ENCODE results near the gene CHD9NB.
"Not testable (repeated sequence)": the region's sequence is repeated elsewhere in the genome, so short reads cannot be mapped to it uniquely, and the experiment has no call there.

The CHD9NB gene

GRCh38 chr16:53056392-53056881, 3.7 kb upstream of the CHD9NB start:
- DNase-seq (ENCODE audit: low read depth) = no peak

- DNase-seq (ENCODE audit: low read depth) = peak; percentile 56
Observed at GRCh38 chr16:53055541-53056391, 3.1 kb upstream of the CHD9NB start.

- peak; percentile 80 for DNase-seq (ENCODE audit: low read depth)
Observed at GRCh38 chr16:53054670-53055485, 2.2 kb upstream of the CHD9NB start, which contains the start of gene CHD9. TSS of gene CHD9 (plus strand) at chr16:53054991. CDS start at chr16:53156090, 101,099 bp downstream.

- no peak for DNase-seq (ENCODE audit: low read depth)
Observed at GRCh38 chr16:53053967-53054669, 1.4 kb upstream of the CHD9NB start.

GRCh38 chr16:53051255-53051654, 1.4 kb downstream of the CHD9NB start:
- not testable (repeated sequence) for DNase-seq (ENCODE audit: low read depth)

- no peak for DNase-seq (ENCODE audit: low read depth)
Observed at GRCh38 chr16:53048139-53048915, 4.4 kb downstream of the CHD9NB start.

GRCh38 chr16:53047515-53047914, 5.2 kb downstream of the CHD9NB start:
- not testable (repeated sequence) for DNase-seq (ENCODE audit: low read depth)

- DNase-seq (ENCODE audit: low read depth) = no peak
Observed at GRCh38 chr16:53045341-53046220, 7.1 kb downstream of the CHD9NB start.

GRCh38 chr16:53043986-53044601, 8.6 kb downstream of the CHD9NB start:
- DNase-seq (ENCODE audit: low read depth) = no peak

GRCh38 chr16:53043428-53043831, 9.3 kb downstream of the CHD9NB start:
- no peak for DNase-seq (ENCODE audit: low read depth)

- no peak for DNase-seq (ENCODE audit: low read depth)
Observed at GRCh38 chr16:53042235-53042701, 10.4 kb downstream of the CHD9NB start.

GRCh38 chr16:53041320-53042051, 11.2 kb downstream of the CHD9NB start:
- DNase-seq (ENCODE audit: low read depth) = peak; percentile 62

- DNase-seq (ENCODE audit: low read depth) = no peak
Observed at GRCh38 chr16:53040788-53041187, 11.9 kb downstream of the CHD9NB start.

- not testable (repeated sequence) for DNase-seq (ENCODE audit: low read depth)
Observed at GRCh38 chr16:53036711-53037110, 16.0 kb downstream of the CHD9NB start.

GRCh38 chr16:53036066-53036465, 16.6 kb downstream of the CHD9NB start:
- no peak for DNase-seq (ENCODE audit: low read depth)

GRCh38 chr16:53035176-53035942, 17.3 kb downstream of the CHD9NB start:
- DNase-seq (ENCODE audit: low read depth) = no peak

- DNase-seq (ENCODE audit: low read depth) = no peak
Observed at GRCh38 chr16:53034306-53034705, 18.4 kb downstream of the CHD9NB start.

GRCh38 chr16:53031323-53031942, 21.3 kb downstream of the CHD9NB start:
- no peak for DNase-seq (ENCODE audit: low read depth)
